LNCaP clone FGC (cell line): ENCODE data around the gene ZBTB37.
"Not testable (repeated sequence)": the region's sequence is repeated elsewhere in the genome, so short reads cannot be mapped to it uniquely, and the experiment has no call there.

Experiments used
- DNase-seq: peaks from one replicate; pipeline ENCODE4 v3.0.0-alpha.2; 2011; ENCODE audit warnings: low read depth
- H3K4me3 ChIP-seq: 2 replicates; pipeline ENCODE4 v1.5.1; 2011; ENCODE audit warnings: mild to moderate bottlenecking, low read depth, low read length, control low read depth
- CTCF ChIP-seq: IDR thresholded peaks from 2 replicates; pipeline ENCODE4 v1.5.1; 2012; ENCODE audit warnings: mild to moderate bottlenecking; ENCODE audit not compliant: control insufficient read depth, insufficient read depth; ENCODE audit errors: extremely low read depth

The ZBTB37 gene

GRCh38 chr1:173920861-173921260 lies 52.7 kb downstream of the ZBTB37 start:
- DNase-seq: no peak
- no peak for TF ChIP-seq CTCF
- H3K4me3 ChIP-seq: no peak overlapping the region

- no peak overlapping the region for H3K4me3 ChIP-seq
- no peak for TF ChIP-seq CTCF
- DNase-seq: peak; percentile 33
These were observed 57.4 kb downstream of the ZBTB37 start for GRCh38 chr1:173925306-173926242.

- H3K4me3 ChIP-seq, DNase-seq: not testable (repeated sequence)
These were observed 62.4 kb downstream of the ZBTB37 start for GRCh38 chr1:173930541-173930940.

GRCh38 chr1:173934440-173934839 lies 66.3 kb downstream of the ZBTB37 start:
- H3K4me3 ChIP-seq: no peak overlapping the region
- TF ChIP-seq CTCF: no peak
- DNase-seq: no peak

GRCh38 chr1:173937062-173937461 lies 68.9 kb downstream of the ZBTB37 start:
- DNase-seq: no peak
- no peak for TF ChIP-seq CTCF

GRCh38 chr1:173946380-173946921 lies 78.3 kb downstream of the ZBTB37 start:
- no peak overlapping the region for H3K4me3 ChIP-seq
- no peak for DNase-seq
- no peak for TF ChIP-seq CTCF

More at GRCh38 chr1:173937062-173937461, 68.9 kb downstream of the ZBTB37 start:
- no peak overlapping the region for H3K4me3 ChIP-seq

- DNase-seq: no peak
- no peak overlapping the region for H3K4me3 ChIP-seq
- no peak for TF ChIP-seq CTCF
These were observed 80.4 kb downstream of the ZBTB37 start for GRCh38 chr1:173948594-173948993.
